Panc1 (cell line): ENCODE results near the gene TSPAN5. TPM values are rescaled to one million over a fixed set of nuclear protein-coding genes. Genes with fewer than 3 reads are reported as not detected.

Experiments
- ATAC-seq: fragments of 200-7000 bp; cut with Tn5 transposase; 2 replicates; pipeline ENCODE4 v1.9.1; 2020; ENCODE audit warnings: mild to moderate bottlenecking, moderate library complexity
- BruUV-seq: library from RNA; stranded (reverse); fragments of 400-500 nt; replicated peaks from 2 replicates; lab custom pipeline; 2021; lab: Mats Ljungman, UMichigan
- CTCF ChIA-PET: fragments of 300-600 bp; sonication (Branson Sonifier 250); formaldehyde crosslinking; loops from one replicate; lab custom pipeline; 2022; ENCODE audit warnings: antibody characterized with exemption; lab: Charles Lee
- POLR2A ChIA-PET: fragments of 300-600 bp; sonication (Branson Sonifier 250); formaldehyde crosslinking; loops from one replicate; lab custom pipeline; 2022; ENCODE audit warnings: antibody characterized with exemption; lab: Charles Lee
- DNase-seq: peaks from one replicate; pipeline ENCODE4 v3.0.0-alpha.2; 2010; ENCODE audit warnings: low read depth, low spot score
- H3K27ac ChIP-seq: 2 replicates; pipeline ENCODE4 v1.5.1; 2011; ENCODE audit warnings: mild to moderate bottlenecking, low read length, inconsistent platforms
- H3K27me3 ChIP-seq: fragments of 200-500 bp; sonication (Bioruptor generic); 2 replicates; pipeline ENCODE4 v1.6.0; 2014; ENCODE audit warnings: low read length, inconsistent platforms; ENCODE audit not compliant: control insufficient read depth, insufficient read depth
- H3K36me3 ChIP-seq: fragments of 200-500 bp; sonication (Bioruptor generic); 2 replicates; pipeline ENCODE4 v1.5.1; 2014; ENCODE audit warnings: inconsistent platforms, mild to moderate bottlenecking, low read length, moderate library complexity; ENCODE audit not compliant: control insufficient read depth, insufficient read depth
- H3K4me1 ChIP-seq: 2 replicates; pipeline ENCODE4 v1.5.1; 2011; ENCODE audit warnings: inconsistent platforms, mild to moderate bottlenecking, low read length, moderate library complexity; ENCODE audit not compliant: control insufficient read depth, insufficient read depth
- H3K4me3 ChIP-seq, 2 experiments: 2 replicates each; pipeline ENCODE4 v1.5.1; 2011 to 2012; ENCODE audit warnings: low read depth in 2 of 2, low read length in 2 of 2, mild to moderate bottlenecking in 2 of 2, inconsistent platforms in 1 of 2, moderate library complexity in 1 of 2
- H3K9me3 ChIP-seq: fragments of 200-500 bp; sonication (Bioruptor generic); 2 replicates; pipeline ENCODE4 v1.5.1; 2014; ENCODE audit warnings: low read depth, mild to moderate bottlenecking, inconsistent platforms, low read length, moderate library complexity; ENCODE audit not compliant: control insufficient read depth, insufficient read depth
- POLR2AphosphoS5 ChIP-seq: IDR thresholded peaks from 2 replicates; pipeline ENCODE4 v1.6.1; 2012; ENCODE audit warnings: mild to moderate bottlenecking, low read depth, low read length, moderate library complexity
- SIN3A ChIP-seq: IDR thresholded peaks from 2 replicates; pipeline ENCODE4 v1.6.1; 2012; ENCODE audit warnings: low read depth, mild to moderate bottlenecking, low read length, moderate library complexity, borderline replicate concordance; ENCODE audit not compliant: insufficient read depth
- TCF7L2 ChIP-seq: IDR thresholded peaks from 2 replicates; pipeline ENCODE4 v1.6.1; 2011; ENCODE audit warnings: mild to moderate bottlenecking, low read depth, low read length, inconsistent platforms
- in situ Hi-C: cut with HindIII; loops from 2 replicates; pipeline ENCODE4 v1.10.0; 2016; ENCODE audit warnings: low sequenced_read_pairs, low pct_unique_long_range_greater_than_20kb
- intact Hi-C: fragments of 100-400 bp; cut with micrococcal nuclease; formaldehyde crosslinking; loops from one replicate; pipeline ENCODE4 v1.10.0; 2022; ENCODE audit not compliant: unreplicated experiment
- total RNA-seq: library from RNA; stranded (reverse); gene quantifications from one replicate; pipeline ENCODE4 v1.2.1, GENCODE V29; 2021; ENCODE audit not compliant: unreplicated experiment
- TF ChIP-seq, protein P1 (sequence below): fragments of 450-650 bp; IDR thresholded peaks from 2 replicates; pipeline ENCODE4 v1.5.1; 2017; ENCODE audit warnings: mild to moderate bottlenecking
- TF ChIP-seq, protein P2 (sequence below), 2 experiments: IDR thresholded peaks; 2 replicates each; pipeline ENCODE4 v1.6.1; 2011 to 2012; ENCODE audit warnings: low read depth in 2 of 2, control low read depth in 1 of 2, low read length in 1 of 2, mild to moderate bottlenecking in 1 of 2, moderate library complexity in 1 of 2; ENCODE audit not compliant: insufficient read depth in 1 of 2

Gene TSPAN5
- total RNA-seq, 1 experiment from 2014 or later, result 61.9 TPM

DNA sequence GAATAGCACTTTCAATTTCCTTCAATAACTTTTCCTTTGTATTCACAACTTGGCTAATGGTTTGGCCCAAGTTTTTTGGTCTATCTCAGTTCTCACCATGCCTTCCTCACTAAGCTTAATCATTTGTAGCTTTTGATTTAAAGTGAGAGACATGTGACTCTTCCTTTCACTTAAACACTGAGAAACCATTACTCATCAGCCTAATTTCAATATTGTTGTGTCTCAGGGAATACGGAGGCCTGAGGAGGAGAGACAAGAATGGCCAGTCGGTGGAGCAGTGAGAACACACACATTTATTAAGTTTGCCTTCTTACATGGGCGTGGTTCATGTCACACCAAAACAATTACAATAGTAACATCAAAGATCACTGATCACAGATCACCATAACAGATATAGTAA lies 56.7 kb downstream of the TSPAN5 start:
- Histone ChIP-seq H3K9me3 (peaks cover 10% of the 10 kb centered on the region; the same call in 1 of the 2 replicates), H3K27me3 (no peaks in the 10 kb centered on the region), H3K27ac (no peak overlapping the region), H3K36me3 (no peaks in the 10 kb centered on the region), H3K4me3 (no peak overlapping the region), H3K4me1 (no peaks in the 10 kb centered on the region)
- ATAC-seq (no peak), DNase-seq (no peak)
- ChIA-PET POLR2A (no interaction called here), CTCF (no interaction called here)
- BruUV-seq, result no TSS peak
- TF ChIP-seq POLR2AphosphoS5, result no peak
- TF ChIP-seq TCF7L2, result no peak
- TF ChIP-seq, protein P1, sequence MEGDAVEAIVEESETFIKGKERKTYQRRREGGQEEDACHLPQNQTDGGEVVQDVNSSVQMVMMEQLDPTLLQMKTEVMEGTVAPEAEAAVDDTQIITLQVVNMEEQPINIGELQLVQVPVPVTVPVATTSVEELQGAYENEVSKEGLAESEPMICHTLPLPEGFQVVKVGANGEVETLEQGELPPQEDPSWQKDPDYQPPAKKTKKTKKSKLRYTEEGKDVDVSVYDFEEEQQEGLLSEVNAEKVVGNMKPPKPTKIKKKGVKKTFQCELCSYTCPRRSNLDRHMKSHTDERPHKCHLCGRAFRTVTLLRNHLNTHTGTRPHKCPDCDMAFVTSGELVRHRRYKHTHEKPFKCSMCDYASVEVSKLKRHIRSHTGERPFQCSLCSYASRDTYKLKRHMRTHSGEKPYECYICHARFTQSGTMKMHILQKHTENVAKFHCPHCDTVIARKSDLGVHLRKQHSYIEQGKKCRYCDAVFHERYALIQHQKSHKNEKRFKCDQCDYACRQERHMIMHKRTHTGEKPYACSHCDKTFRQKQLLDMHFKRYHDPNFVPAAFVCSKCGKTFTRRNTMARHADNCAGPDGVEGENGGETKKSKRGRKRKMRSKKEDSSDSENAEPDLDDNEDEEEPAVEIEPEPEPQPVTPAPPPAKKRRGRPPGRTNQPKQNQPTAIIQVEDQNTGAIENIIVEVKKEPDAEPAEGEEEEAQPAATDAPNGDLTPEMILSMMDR, result no peak
- TF ChIP-seq, protein P2, sequence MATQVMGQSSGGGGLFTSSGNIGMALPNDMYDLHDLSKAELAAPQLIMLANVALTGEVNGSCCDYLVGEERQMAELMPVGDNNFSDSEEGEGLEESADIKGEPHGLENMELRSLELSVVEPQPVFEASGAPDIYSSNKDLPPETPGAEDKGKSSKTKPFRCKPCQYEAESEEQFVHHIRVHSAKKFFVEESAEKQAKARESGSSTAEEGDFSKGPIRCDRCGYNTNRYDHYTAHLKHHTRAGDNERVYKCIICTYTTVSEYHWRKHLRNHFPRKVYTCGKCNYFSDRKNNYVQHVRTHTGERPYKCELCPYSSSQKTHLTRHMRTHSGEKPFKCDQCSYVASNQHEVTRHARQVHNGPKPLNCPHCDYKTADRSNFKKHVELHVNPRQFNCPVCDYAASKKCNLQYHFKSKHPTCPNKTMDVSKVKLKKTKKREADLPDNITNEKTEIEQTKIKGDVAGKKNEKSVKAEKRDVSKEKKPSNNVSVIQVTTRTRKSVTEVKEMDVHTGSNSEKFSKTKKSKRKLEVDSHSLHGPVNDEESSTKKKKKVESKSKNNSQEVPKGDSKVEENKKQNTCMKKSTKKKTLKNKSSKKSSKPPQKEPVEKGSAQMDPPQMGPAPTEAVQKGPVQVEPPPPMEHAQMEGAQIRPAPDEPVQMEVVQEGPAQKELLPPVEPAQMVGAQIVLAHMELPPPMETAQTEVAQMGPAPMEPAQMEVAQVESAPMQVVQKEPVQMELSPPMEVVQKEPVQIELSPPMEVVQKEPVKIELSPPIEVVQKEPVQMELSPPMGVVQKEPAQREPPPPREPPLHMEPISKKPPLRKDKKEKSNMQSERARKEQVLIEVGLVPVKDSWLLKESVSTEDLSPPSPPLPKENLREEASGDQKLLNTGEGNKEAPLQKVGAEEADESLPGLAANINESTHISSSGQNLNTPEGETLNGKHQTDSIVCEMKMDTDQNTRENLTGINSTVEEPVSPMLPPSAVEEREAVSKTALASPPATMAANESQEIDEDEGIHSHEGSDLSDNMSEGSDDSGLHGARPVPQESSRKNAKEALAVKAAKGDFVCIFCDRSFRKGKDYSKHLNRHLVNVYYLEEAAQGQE (IDR thresholded peaks at IDR 0.05; ENCODE audit: insufficient read depth in 1 of 2, low read depth in 2 of 2, low read length in 1 of 2), result no peak
- no peak for TF ChIP-seq SIN3A
- intact Hi-C loops (no loop called here), in situ Hi-C loops (no loop called here)

GRCh38 chr4:98599617-98600205 lies 58.7 kb downstream of the TSPAN5 start:
- intact Hi-C loops (no loop called here), in situ Hi-C loops (no loop called here)
- TF ChIP-seq, protein P1, result no peak
- TF ChIP-seq, protein P2 (IDR thresholded peaks at IDR 0.05; ENCODE audit: insufficient read depth in 1 of 2, low read depth in 2 of 2, low read length in 1 of 2), result no peak
- TF ChIP-seq POLR2AphosphoS5, result no peak
- TF ChIP-seq SIN3A, result no peak
- no peak for TF ChIP-seq TCF7L2
- H3K4me1 ChIP-seq, result no peaks in the 10 kb centered on the region
- H3K9me3 ChIP-seq, result peaks cover 10% of the 10 kb centered on the region; the same call in 1 of the 2 replicates
- no peaks in the 10 kb centered on the region for H3K36me3 ChIP-seq
- no peak for DNase-seq
- H3K27me3 ChIP-seq, result no peaks in the 10 kb centered on the region
- ChIA-PET CTCF (no interaction called here), POLR2A (no interaction called here)
- H3K27ac ChIP-seq, result no peak overlapping the region
- BruUV-seq, result no TSS peak
- no peak overlapping the region for H3K4me3 ChIP-seq
- no peak for ATAC-seq
